NCI-H69 (cell line): ENCODE results near the gene STX3.
"Not testable (repeated sequence)": the region's sequence is repeated elsewhere in the genome, so short reads cannot be mapped to it uniquely, and the experiment has no call there.

Source experiments
- DNase-seq: peaks from one replicate; lab custom pipeline; 2025; lab: John Stamatoyannopoulos, UW

Gene STX3

GRCh38 chr11:59758401-59759037 is 3.3 kb downstream of the STX3 start:
- no peak for DNase-seq

GRCh38 chr11:59759900-59760299 is 4.7 kb downstream of the STX3 start:
- no peak for DNase-seq

- no peak for DNase-seq
Measured at GRCh38 chr11:59760771-59761170, 5.6 kb downstream of the STX3 start.

GRCh38 chr11:59761993-59762392 is 6.8 kb downstream of the STX3 start:
- no peak for DNase-seq

GRCh38 chr11:59765068-59765735 is 10.0 kb downstream of the STX3 start:
- no peak for DNase-seq

GRCh38 chr11:59766542-59767224 is 11.5 kb downstream of the STX3 start:
- no peak for DNase-seq

GRCh38 chr11:59767225-59767611 is 12.0 kb downstream of the STX3 start:
- no peak for DNase-seq

- no peak for DNase-seq
Measured at GRCh38 chr11:59769111-59769510, 13.9 kb downstream of the STX3 start.

GRCh38 chr11:59769828-59770227 is 14.7 kb downstream of the STX3 start:
- DNase-seq: no peak

GRCh38 chr11:59770319-59770718 is 15.1 kb downstream of the STX3 start:
- no peak for DNase-seq

GRCh38 chr11:59770869-59771268 is 15.7 kb downstream of the STX3 start:
- DNase-seq: no peak

GRCh38 chr11:59771605-59772004 is 16.4 kb downstream of the STX3 start:
- DNase-seq: no peak

- DNase-seq: no peak
Measured at GRCh38 chr11:59773083-59773440, 17.9 kb downstream of the STX3 start.

- DNase-seq: peak; percentile 31
Measured at GRCh38 chr11:59776210-59777066, 21.3 kb downstream of the STX3 start.

GRCh38 chr11:59777104-59777503 is 21.9 kb downstream of the STX3 start:
- no peak for DNase-seq

- DNase-seq: no peak
Measured at GRCh38 chr11:59778122-59778521, 22.9 kb downstream of the STX3 start.

GRCh38 chr11:59779487-59779886 is 24.3 kb downstream of the STX3 start:
- DNase-seq: no peak

- no peak for DNase-seq
Measured at GRCh38 chr11:59782080-59782479, 26.9 kb downstream of the STX3 start.

GRCh38 chr11:59783632-59784090 is 28.5 kb downstream of the STX3 start:
- no peak for DNase-seq

- not testable (repeated sequence) for DNase-seq
Measured at GRCh38 chr11:59784441-59784840, 29.3 kb downstream of the STX3 start.

- DNase-seq: no peak
Measured at GRCh38 chr11:59785818-59786217, 30.6 kb downstream of the STX3 start.

- no peak for DNase-seq
Measured at GRCh38 chr11:59787255-59787588, 32.0 kb downstream of the STX3 start.

GRCh38 chr11:59787816-59788215 is 32.6 kb downstream of the STX3 start:
- no peak for DNase-seq
